Choroid plexus epithelial cell (primary cell): ENCODE data around the gene MYH7.
"Not testable (repeated sequence)": the region's sequence is repeated elsewhere in the genome, so short reads cannot be mapped to it uniquely, and the experiment has no call there.

Experiments used
- DNase-seq: peaks from one replicate; pipeline ENCODE4 v3.0.0-alpha.2; 2010; ENCODE audit warnings: low read depth
- H3K4me3 ChIP-seq: 2 replicates; pipeline ENCODE4 v1.5.1; 2011; ENCODE audit warnings: low read depth, mild to moderate bottlenecking, control low read depth, low read length, moderate library complexity
- CTCF ChIP-seq: conservative IDR thresholded peaks from 2 replicates; pipeline ENCODE4 v1.5.1; 2011; ENCODE audit warnings: low read depth, mild to moderate bottlenecking, control low read depth, inconsistent platforms, low read length, moderate library complexity

MYH7 gene

GRCh38 chr14:23401291-23401690 is 34.2 kb downstream of the MYH7 start:
- no peak for DNase-seq
- TF ChIP-seq CTCF: no peak
- H3K4me3 ChIP-seq: no peak overlapping the region

- DNase-seq: not testable (repeated sequence)
Measured at GRCh38 chr14:23400496-23401149, 34.8 kb downstream of the MYH7 start.

GRCh38 chr14:23399591-23399990 is 35.9 kb downstream of the MYH7 start:
- H3K4me3 ChIP-seq: no peak overlapping the region
- DNase-seq: peak; percentile 1
- no peak for TF ChIP-seq CTCF

More at GRCh38 chr14:23400496-23401149, 34.8 kb downstream of the MYH7 start:
- not testable (repeated sequence) for H3K4me3 ChIP-seq

DNA sequence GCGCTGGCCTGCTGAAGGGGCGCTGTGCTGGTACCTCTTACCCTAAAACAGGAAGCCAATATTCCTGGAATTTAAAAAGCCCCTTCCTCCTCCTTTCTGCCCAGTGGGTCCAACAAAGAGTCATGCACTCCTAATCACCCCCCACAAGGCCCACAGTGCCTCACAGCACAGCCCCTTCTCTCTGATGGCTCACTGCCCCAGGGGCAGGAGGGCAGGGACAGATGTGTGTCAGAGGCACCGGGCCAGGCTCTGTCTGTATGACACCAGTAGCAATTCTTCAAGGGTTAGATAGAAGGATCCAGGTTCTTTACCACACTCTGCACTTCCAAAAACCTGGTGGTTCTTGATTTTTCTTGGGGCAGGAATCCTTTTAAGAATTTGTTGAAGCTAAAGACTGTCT is 36.3 kb downstream of the MYH7 start:
- no peak for DNase-seq
- TF ChIP-seq CTCF: no peak

GRCh38 chr14:23398348-23398747 is 37.1 kb downstream of the MYH7 start:
- DNase-seq: no peak
- H3K4me3 ChIP-seq: no peak overlapping the region
- no peak for TF ChIP-seq CTCF

More for the DNA sequence above, 36.3 kb downstream of the MYH7 start:
- H3K4me3 ChIP-seq: no peak overlapping the region

DNA sequence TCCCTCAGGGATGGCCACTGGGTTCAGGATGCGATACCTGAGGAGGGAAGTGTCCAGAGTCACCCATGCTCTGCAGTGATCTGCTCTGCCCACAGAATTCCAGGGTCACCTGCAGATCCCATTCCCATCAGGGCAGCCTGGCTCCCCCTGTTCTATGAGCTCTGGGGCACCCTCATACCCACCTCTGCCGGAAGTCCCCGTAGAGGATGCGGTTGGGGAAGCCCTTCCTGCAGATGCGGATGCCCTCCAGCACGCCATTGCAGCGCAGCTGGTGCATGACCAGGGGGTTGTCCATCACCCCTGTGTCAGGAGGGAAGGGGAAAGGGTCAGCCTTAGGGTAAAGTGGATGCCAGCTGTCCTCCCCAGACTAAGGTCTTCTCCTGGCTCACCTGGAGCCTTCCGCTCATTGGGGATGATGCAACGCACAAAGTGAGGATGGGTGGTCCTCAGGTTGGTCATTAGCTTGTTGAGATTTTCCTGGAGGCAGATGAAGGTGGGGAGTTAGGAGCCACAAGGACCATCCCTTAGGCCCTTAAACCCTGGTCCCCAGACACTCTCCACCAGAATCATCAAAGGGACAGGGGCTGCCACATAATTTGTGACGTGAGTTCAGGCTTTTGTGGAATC is 38.6 kb downstream of the MYH7 start:
- no peak for TF ChIP-seq CTCF
- H3K4me3 ChIP-seq: no peak overlapping the region
- DNase-seq: no peak

DNA sequence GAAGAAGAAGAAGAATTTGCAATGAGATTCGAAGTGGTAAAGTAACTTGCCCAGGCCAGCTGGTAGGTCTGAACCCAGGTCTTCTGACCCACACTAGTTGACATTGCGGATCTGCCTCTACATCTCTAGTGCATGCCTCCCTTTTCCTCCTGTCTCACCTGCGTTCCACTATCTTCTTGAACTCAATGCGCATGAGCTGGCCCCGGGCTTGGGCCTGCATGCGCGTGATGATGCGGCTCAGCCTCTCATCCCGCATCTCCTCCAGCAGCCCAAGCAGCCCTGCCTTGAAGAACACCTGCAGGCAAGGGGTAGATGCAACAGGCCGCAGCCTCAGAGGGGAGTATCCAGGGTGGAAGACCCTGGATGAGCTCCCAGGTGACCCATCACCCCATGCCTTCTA is 39.3 kb downstream of the MYH7 start:
- no peak for DNase-seq
- no peak for TF ChIP-seq CTCF
- H3K4me3 ChIP-seq: no peak overlapping the region
